NCI-H226 (cell line): ENCODE data around the gene MGST3.
"Not testable (repeated sequence)": the region's sequence is repeated elsewhere in the genome, so short reads cannot be mapped to it uniquely, and the experiment has no call there.

Experiments used
- DNase-seq: peaks from one replicate; pipeline ENCODE4 v3.0.0-alpha.2; 2015

Gene MGST3

GRCh38 chr1:165701922-165702321, 70.9 kb downstream of the MGST3 start:
- DNase-seq, result not testable (repeated sequence)

DNA sequence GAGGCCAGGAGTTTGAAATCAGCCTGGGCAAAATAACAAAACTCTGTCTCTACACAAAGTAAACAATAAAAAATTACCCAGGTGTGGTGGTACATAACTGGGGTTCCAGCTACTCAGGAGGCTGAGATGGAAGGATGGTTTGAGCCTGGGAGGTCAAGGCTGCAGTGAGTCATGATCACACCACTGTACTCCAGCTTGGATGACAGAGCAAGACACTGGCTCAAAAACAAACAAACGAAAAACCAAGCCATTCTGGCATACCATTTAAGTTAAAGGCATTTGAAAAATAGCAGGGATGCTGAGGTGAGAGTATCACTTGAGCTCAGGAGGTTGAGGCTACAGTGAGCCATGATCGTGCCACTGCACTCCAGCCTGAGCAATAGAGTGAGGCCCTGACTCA, 72.6 kb downstream of the MGST3 start:
- DNase-seq, result no peak
